SK-N-SH (cell line): Measurements from ENCODE around the gene SYNJ2. TPM values are rescaled to one million over a fixed set of nuclear protein-coding genes. Genes with fewer than 3 reads are reported as not detected.

Experiments used
- CTCF ChIA-PET: fragments of 300-600, 350-600 bp; formaldehyde crosslinking; extraction: SDS; loops from one replicate; lab custom pipeline; 2021; lab: Yijun Ruan, JAX
- POLR2A ChIA-PET: fragments of 350-600 bp; sonication (Branson Sonifier 250); formaldehyde crosslinking; extraction: SDS; loops from one replicate; lab custom pipeline; 2020; ENCODE audit warnings: antibody characterized with exemption, inconsistent platforms; lab: Yijun Ruan, JAX
- DNase-seq: peaks from one replicate; pipeline ENCODE4 v3.0.0; 2012
- H2AFZ ChIP-seq: fragments of 200-600 bp; sonication (generic); 2 replicates; pipeline ENCODE4 v1.8.1; 2016; ENCODE audit warnings: antibody characterized with exemption, mild to moderate bottlenecking, low read depth
- H3F3A ChIP-seq: fragments of 200-600 bp; sonication (generic); replicated peaks from 2 replicates; pipeline ENCODE3; 2016; ENCODE audit warnings: antibody characterized with exemption, mild to moderate bottlenecking; ENCODE audit not compliant: insufficient read depth
- H3K27ac ChIP-seq, 2 experiments: fragments of 200-500 bp in 1 of 2; fragments of 200-600 bp in 1 of 2; sonication (Bioruptor generic) in 1 of 2; sonication (generic), shearing (Covaris generic) in 1 of 2; 2 replicates each; pipeline versions ENCODE4 v1.5.1 to v1.6.1; 2014 to 2016; ENCODE audit warnings: low read depth in 2 of 2, inconsistent platforms in 1 of 2, low read length in 1 of 2, mild to moderate bottlenecking in 1 of 2, mixed read lengths in 1 of 2
- H3K27me3 ChIP-seq: fragments of 200-600 bp; sonication (generic), shearing (Covaris generic); 2 replicates; pipeline ENCODE4 v1.6.1; 2016; ENCODE audit warnings: mixed run types; ENCODE audit not compliant: insufficient read depth
- H3K36me3 ChIP-seq, 2 experiments: fragments of 200-500 bp in 1 of 2; fragments of 200-600 bp in 1 of 2; sonication (Bioruptor generic) in 1 of 2; sonication (generic) in 1 of 2; replicated peaks in 1 of 2; 2 replicates each; pipeline versions ENCODE3 to v1.5.1; 2014 to 2016; ENCODE audit warnings: low read length in 1 of 2, mild to moderate bottlenecking in 1 of 2; ENCODE audit not compliant: insufficient read depth in 2 of 2, control insufficient read depth in 1 of 2
- H3K4me1 ChIP-seq, 2 experiments: fragments of 200-500 bp in 1 of 2; fragments of 200-600 bp in 1 of 2; sonication (Bioruptor generic) in 1 of 2; sonication (generic), shearing (Covaris generic) in 1 of 2; 2 replicates each; pipeline versions ENCODE4 v1.5.1 to v1.6.1; 2014 to 2016; ENCODE audit warnings: low read depth in 1 of 2, low read length in 1 of 2, mixed run types in 1 of 2; ENCODE audit not compliant: insufficient read depth in 2 of 2, control insufficient read depth in 1 of 2
- H3K4me2 ChIP-seq: fragments of 200-600 bp; sonication (generic), shearing (Covaris generic); 2 replicates; pipeline ENCODE4 v1.6.1; 2017; ENCODE audit warnings: mixed run types
- H3K4me3 ChIP-seq, 2 experiments: fragments of 200-500 bp in 1 of 2; fragments of 200-600 bp in 1 of 2; sonication (Bioruptor generic) in 1 of 2; sonication (generic), shearing (Covaris generic) in 1 of 2; 2 replicates each; pipeline versions ENCODE4 v1.5.1 to v1.8.1; 2014 to 2016; ENCODE audit warnings: low read depth in 2 of 2, inconsistent platforms in 1 of 2, low read length in 1 of 2, mild to moderate bottlenecking in 1 of 2, mixed read lengths in 1 of 2, moderate library complexity in 1 of 2
- H3K79me2 ChIP-seq: fragments of 200-600 bp; sonication (generic); 2 replicates; pipeline ENCODE4 v1.8.1; 2017; ENCODE audit warnings: mild to moderate bottlenecking; ENCODE audit not compliant: insufficient read depth
- H3K9ac ChIP-seq: fragments of 200-600 bp; sonication (generic); 2 replicates; pipeline ENCODE4 v1.6.1; 2017; ENCODE audit warnings: mixed run types
- H3K9me2 ChIP-seq: fragments of 200-600 bp; sonication (generic); 2 replicates; pipeline ENCODE4 v1.6.1; 2017; ENCODE audit warnings: mixed run types
- H3K9me3 ChIP-seq: fragments of 200-600 bp; sonication (generic); 2 replicates; pipeline ENCODE4 v1.6.1; 2017; ENCODE audit warnings: mixed run types, mild to moderate bottlenecking, moderate library complexity
- H4K20me1 ChIP-seq: fragments of 200-600 bp; sonication (generic); 2 replicates; pipeline ENCODE4 v1.6.1; 2017; ENCODE audit warnings: mild to moderate bottlenecking, mixed run types; ENCODE audit not compliant: insufficient read depth
- CHD2 ChIP-seq: fragments of 150-350 bp; IDR thresholded peaks from 2 replicates; pipeline ENCODE4 v1.6.1; 2018; ENCODE audit warnings: low read length; ENCODE audit not compliant: partially characterized antibody
- ELF1 ChIP-seq: IDR thresholded peaks from 2 replicates; pipeline ENCODE4 v1.4.0; 2012
- EZH2phosphoT487 ChIP-seq: fragments of 200-600 bp; sonication (generic); IDR thresholded peaks from 2 replicates; pipeline ENCODE4 v1.6.1; 2017; ENCODE audit warnings: low read depth, mixed run types, mild to moderate bottlenecking, antibody characterized with exemption, moderate library complexity, borderline replicate concordance
- FOSL2 ChIP-seq: IDR thresholded peaks from 2 replicates; pipeline ENCODE4 v1.4.0; 2012; ENCODE audit warnings: low read depth, mild to moderate bottlenecking, moderate library complexity, borderline replicate concordance
- FOXJ3 ChIP-seq: sonication (generic); formaldehyde crosslinking; IDR thresholded peaks from 2 replicates; pipeline ENCODE4 v1.5.1; 2020; ENCODE audit warnings: mild to moderate bottlenecking, missing genetic modification reagents
- FOXM1 ChIP-seq: IDR thresholded peaks from 2 replicates; pipeline ENCODE4 v1.4.0; 2012; ENCODE audit warnings: low read depth, mild to moderate bottlenecking
- GABPA ChIP-seq: IDR thresholded peaks from 2 replicates; pipeline ENCODE4 v1.4.0; 2012; ENCODE audit warnings: low read depth, mild to moderate bottlenecking
- JUND ChIP-seq: IDR thresholded peaks from 2 replicates; pipeline ENCODE4 v1.4.0; 2012
- MEF2A ChIP-seq: IDR thresholded peaks from 2 replicates; pipeline ENCODE4 v1.4.0; 2012; ENCODE audit warnings: low read depth, borderline replicate concordance
- MXI1 ChIP-seq: IDR thresholded peaks from 2 replicates; pipeline ENCODE4 v1.6.1; 2012; ENCODE audit warnings: mild to moderate bottlenecking, low read depth, low read length, improper control_type of control experiment
- NFIC ChIP-seq: IDR thresholded peaks from 2 replicates; pipeline ENCODE4 v1.4.0; 2012; ENCODE audit warnings: borderline replicate concordance
- PBX3 ChIP-seq: IDR thresholded peaks from 2 replicates; pipeline ENCODE4; 2012
- POLR2AphosphoS5 ChIP-seq: IDR thresholded peaks from 2 replicates; pipeline ENCODE4 v1.6.1; 2012; ENCODE audit warnings: low read depth, low read length
- RXRA ChIP-seq: IDR thresholded peaks from 2 replicates; pipeline ENCODE4 v1.4.0; 2012; ENCODE audit warnings: low read depth, mild to moderate bottlenecking, borderline replicate concordance
- SIN3A ChIP-seq: IDR thresholded peaks from 2 replicates; pipeline ENCODE4 v1.6.1; 2012; ENCODE audit warnings: low read depth, mild to moderate bottlenecking, low read length, moderate library complexity, borderline replicate concordance
- SMC3 ChIP-seq: IDR thresholded peaks from 2 replicates; pipeline ENCODE4 v1.6.1; 2012; ENCODE audit warnings: low read depth, low read length, improper control_type of control experiment
- TCF12 ChIP-seq: IDR thresholded peaks from 2 replicates; pipeline ENCODE4 v1.4.0; 2012
- TEAD4 ChIP-seq: IDR thresholded peaks from 2 replicates; pipeline ENCODE4 v1.4.0; 2012; ENCODE audit warnings: mild to moderate bottlenecking, borderline replicate concordance; ENCODE audit not compliant: insufficient read depth
- YY1 ChIP-seq: IDR thresholded peaks from 2 replicates; pipeline ENCODE4 v1.4.0; 2012; ENCODE audit warnings: low read depth, mild to moderate bottlenecking
- WGBS: methylation state at CpG from one replicate; pipeline ENCODE4 v1.1.6; 2017; ENCODE audit warnings: low lambda C conversion rate; 5-methylcytosine and 5-hydroxymethylcytosine counted together
- polyA plus RNA-seq, 3 experiments: library from polyadenylated mRNA; depleted of rRNA; stranded (reverse); fragments of >200 nt; gene quantifications; 2 replicates each; pipeline ENCODE4 v1.2.3, GENCODE V29; 2012
- TF ChIP-seq, protein P1 (sequence below): fragments of 150-350 bp; IDR thresholded peaks from 2 replicates; pipeline ENCODE4 v1.6.1; 2017; ENCODE audit warnings: antibody characterized with exemption, low read length, low read depth, borderline replicate concordance
- TF ChIP-seq, protein P2 (sequence below): IDR thresholded peaks from 2 replicates; pipeline ENCODE4 v1.4.0; 2012; ENCODE audit warnings: low read depth
- TF ChIP-seq, protein P3 (sequence below): fragments of 200-600 bp; sonication (generic); IDR thresholded peaks from 2 replicates; pipeline ENCODE4 v1.6.1; 2017; ENCODE audit warnings: antibody characterized with exemption, mild to moderate bottlenecking, moderate library complexity

The SYNJ2 gene
- polyA plus RNA-seq, 1 of the 3 experiments (the other 2 are of a cell fraction): 40.0 TPM

- H3K4me3 ChIP-seq: no peak overlapping the region
- TF ChIP-seq ELF1 (no peak), MEF2A (no peak), GABPA (no peak), CHD2 (no peak), TEAD4 (no peak), FOSL2 (no peak), FOXJ3 (no peak), TCF12 (no peak), JUND (no peak), MXI1 (no peak), FOXM1 (no peak)
- TF ChIP-seq, protein P1, sequence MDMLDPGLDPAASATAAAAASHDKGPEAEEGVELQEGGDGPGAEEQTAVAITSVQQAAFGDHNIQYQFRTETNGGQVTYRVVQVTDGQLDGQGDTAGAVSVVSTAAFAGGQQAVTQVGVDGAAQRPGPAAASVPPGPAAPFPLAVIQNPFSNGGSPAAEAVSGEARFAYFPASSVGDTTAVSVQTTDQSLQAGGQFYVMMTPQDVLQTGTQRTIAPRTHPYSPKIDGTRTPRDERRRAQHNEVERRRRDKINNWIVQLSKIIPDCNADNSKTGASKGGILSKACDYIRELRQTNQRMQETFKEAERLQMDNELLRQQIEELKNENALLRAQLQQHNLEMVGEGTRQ: no peak
- TF ChIP-seq, protein P2, sequence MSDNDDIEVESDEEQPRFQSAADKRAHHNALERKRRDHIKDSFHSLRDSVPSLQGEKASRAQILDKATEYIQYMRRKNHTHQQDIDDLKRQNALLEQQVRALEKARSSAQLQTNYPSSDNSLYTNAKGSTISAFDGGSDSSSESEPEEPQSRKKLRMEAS: no peak
- DNase-seq: no peak
- no peaks in the 10 kb centered on the region for H3K9me2 ChIP-seq
- no peak overlapping the region for H3K27ac ChIP-seq
- no peak overlapping the region for H3K4me2 ChIP-seq
- peaks cover 4 to 16% of the 10 kb centered on the region in 2 experiments for H3K36me3 ChIP-seq
- CTCF ChIA-PET: interaction anchor here (0.8 to 2.7 kb wide), 3 partner anchors 9 to 260 kb away, joined by 3 to 10 read pairs (median 3); no protein-coding TSS in a partner anchor
- no peaks in the 10 kb centered on the region for H4K20me1 ChIP-seq
- 96% methylated on average over 14 of the region's 20 CpGs for WGBS
- no peak overlapping the region for H2AFZ ChIP-seq
- H3F3A ChIP-seq: peaks cover 6% of the 10 kb centered on the region
- no peak overlapping the region for H3K9ac ChIP-seq
- POLR2A ChIA-PET: no interaction called here
- peaks cover 89% of the 10 kb centered on the region for H3K79me2 ChIP-seq
- peaks cover 2 to 28% of the 10 kb centered on the region in 2 experiments; a peak in 3 of 4 replicates for H3K4me1 ChIP-seq
- H3K27me3 ChIP-seq: no peaks in the 10 kb centered on the region
- no peaks in the 10 kb centered on the region for H3K9me3 ChIP-seq
Observed at GRCh38 chr6:158016571-158017383, 35.1 kb downstream of the SYNJ2 start.

DNA sequence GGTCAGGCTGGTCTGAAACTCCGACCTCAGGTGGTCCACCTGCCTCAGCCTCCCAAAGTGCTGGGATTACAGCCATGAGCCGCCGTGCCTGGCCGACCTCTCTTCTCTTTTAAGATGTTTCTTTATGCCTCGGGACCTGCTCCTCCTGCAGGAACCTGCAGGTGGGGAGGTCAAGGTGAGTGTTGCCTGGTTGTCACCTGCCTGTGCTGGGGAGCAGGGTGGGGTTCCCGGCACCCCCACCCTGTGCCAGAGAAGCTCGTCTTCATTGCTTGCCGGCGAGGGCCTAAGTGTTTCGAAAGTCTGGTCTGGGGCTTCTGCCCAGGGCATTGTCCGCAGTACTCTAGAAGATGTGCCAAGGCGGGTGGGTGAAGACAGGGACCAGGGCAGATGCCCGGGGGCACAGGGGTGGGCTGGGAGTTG lies 36.0 kb downstream of the SYNJ2 start:
- no peak for DNase-seq
- ChIA-PET CTCF (interaction anchor here (1.0 kb wide), 1 partner anchor 19 kb away, joined by 3 read pairs; no protein-coding TSS in a partner anchor), POLR2A (no interaction called here)
- Histone ChIP-seq H3K27ac (peak overlapping the region in 1 of 2 experiments; percentile 86; a peak in 2 of 4 replicates), H3K36me3 (peaks cover 4 to 20% of the 10 kb centered on the region in 2 experiments), H2AFZ (no peak overlapping the region), H3K27me3 (no peaks in the 10 kb centered on the region), H3K79me2 (peaks cover 88% of the 10 kb centered on the region), H3K4me3 (no peak overlapping the region), H3K9me3 (no peaks in the 10 kb centered on the region), H3K9me2 (no peaks in the 10 kb centered on the region), H3K4me2 (no peak overlapping the region), H3F3A (peaks cover 6% of the 10 kb centered on the region), H4K20me1 (no peaks in the 10 kb centered on the region), H3K9ac (no peak overlapping the region), H3K4me1 (peaks cover 2 to 28% of the 10 kb centered on the region in 2 experiments; a peak in 3 of 4 replicates)
- 98% methylated on average over 7 of the region's 13 CpGs for WGBS
- TF ChIP-seq MEF2A: no peak
- TF ChIP-seq FOXJ3: no peak
- TF ChIP-seq CHD2: no peak
- TF ChIP-seq SMC3: no peak
- TF ChIP-seq EZH2phosphoT487: no peak
- no peak for TF ChIP-seq FOSL2
- TF ChIP-seq, protein P3, sequence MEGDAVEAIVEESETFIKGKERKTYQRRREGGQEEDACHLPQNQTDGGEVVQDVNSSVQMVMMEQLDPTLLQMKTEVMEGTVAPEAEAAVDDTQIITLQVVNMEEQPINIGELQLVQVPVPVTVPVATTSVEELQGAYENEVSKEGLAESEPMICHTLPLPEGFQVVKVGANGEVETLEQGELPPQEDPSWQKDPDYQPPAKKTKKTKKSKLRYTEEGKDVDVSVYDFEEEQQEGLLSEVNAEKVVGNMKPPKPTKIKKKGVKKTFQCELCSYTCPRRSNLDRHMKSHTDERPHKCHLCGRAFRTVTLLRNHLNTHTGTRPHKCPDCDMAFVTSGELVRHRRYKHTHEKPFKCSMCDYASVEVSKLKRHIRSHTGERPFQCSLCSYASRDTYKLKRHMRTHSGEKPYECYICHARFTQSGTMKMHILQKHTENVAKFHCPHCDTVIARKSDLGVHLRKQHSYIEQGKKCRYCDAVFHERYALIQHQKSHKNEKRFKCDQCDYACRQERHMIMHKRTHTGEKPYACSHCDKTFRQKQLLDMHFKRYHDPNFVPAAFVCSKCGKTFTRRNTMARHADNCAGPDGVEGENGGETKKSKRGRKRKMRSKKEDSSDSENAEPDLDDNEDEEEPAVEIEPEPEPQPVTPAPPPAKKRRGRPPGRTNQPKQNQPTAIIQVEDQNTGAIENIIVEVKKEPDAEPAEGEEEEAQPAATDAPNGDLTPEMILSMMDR: no peak
- no peak for TF ChIP-seq ELF1
- TF ChIP-seq YY1: no peak
- TF ChIP-seq PBX3: no peak
- TF ChIP-seq NFIC: no peak
- no peak for TF ChIP-seq SIN3A
- no peak for TF ChIP-seq RXRA
- no peak for TF ChIP-seq POLR2AphosphoS5
